ENCODE data around the gene COL23A1. TPM values are rescaled to one million over a fixed set of nuclear protein-coding genes. Genes with fewer than 3 reads are reported as not detected.

The COL23A1 gene
- total RNA-seq, 4 donors from 2014 or later: 0.83 to 1.8 (median 1.5) TPM

DNA sequence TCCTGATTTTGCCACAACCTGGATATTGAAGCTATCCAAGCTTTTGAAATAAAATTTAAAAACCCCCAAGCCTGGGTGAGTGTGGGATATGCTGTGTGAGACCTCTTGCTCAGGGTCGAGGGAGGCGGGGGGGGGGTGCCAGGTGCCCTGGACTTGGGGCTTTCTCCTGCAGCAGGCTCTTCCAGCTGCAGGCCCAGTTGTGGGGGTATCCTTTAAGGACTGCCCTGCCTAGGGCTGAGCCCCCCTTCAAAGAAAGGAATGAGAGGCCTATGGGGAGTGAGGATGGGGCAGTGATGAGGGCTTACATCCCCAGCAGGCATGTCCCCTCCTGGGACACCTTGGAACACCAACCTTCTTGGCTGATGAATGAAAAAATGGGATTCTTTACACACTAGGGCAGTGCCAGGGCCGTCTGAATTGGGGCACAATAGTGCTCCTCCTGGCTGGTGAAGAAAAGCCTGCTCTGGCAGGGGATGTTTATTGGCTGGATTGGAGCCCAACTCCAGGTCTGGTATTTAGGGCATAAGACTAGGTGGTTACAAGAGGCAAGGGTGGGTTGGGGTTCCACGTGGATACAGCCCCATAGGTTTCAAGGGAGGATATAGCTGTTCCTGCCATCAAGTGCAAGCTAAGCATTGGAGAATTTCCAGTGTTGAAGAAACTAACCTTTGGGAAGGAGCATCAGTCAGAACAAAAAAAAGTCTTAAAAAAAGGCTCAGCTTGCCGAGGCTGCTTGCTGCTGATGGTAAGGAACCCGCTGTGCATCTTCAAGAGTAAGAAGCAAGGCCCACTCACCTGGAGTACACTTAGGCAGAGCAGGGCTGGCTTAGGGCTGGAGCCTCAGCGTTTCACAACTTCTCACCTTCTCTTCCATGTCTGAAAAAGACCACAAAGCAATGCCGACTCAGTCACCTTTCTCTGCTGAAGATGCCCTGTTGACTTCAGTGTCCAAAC, 378.8 kb downstream of the COL23A1 start:
- Histone ChIP-seq H3K27me3 (no peaks in the 10 kb centered on the region), H3K4me3 (no peak overlapping the region), H3K36me3 (peaks cover 65 to 100% (median 99%) of the 10 kb centered on the region in 4 donors), H3K4me1 (peaks cover 14 to 37% (median 16%) of the 10 kb centered on the region in 4 donors), H3K27ac (replicated peaks in 1 of 4) (no peak overlapping the region), H3K9me3 (no peaks in the 10 kb centered on the region)
- TF ChIP-seq POLR2AphosphoS5 (IDR thresholded peaks at IDR 0.05) (no peak), POLR2A (IDR thresholded peaks at IDR 0.05; ENCODE audit: low read depth) (no peak), EP300 (IDR thresholded peaks at IDR 0.05) (no peak), CTCF (IDR thresholded peaks at IDR 0.05) (no peak)
- DNase-seq (ENCODE audit: extremely low spot score): no peak
- WGBS: 82% methylated on average over 8 of the region's 8 CpGs
- intact Hi-C loops (cut with DNase I): no loop called here

DNA sequence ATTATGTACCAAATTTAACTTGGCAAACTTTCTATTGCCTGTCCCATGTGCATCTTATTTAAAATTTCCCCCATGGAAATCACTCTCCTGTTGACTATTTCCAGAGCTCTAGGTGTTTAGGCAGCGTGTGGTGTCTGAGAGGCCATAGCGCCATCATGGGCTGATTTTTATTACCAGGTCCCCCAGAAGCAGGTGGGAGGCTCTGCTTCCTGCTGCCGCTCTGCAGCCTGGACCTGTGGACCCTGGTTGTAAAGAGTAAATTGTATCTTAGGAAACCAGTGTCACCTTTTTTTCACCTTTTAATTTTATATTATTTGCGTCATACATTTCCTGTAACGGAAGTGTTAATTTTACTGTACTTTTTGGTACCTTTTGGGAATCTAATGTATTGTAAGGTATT, 379.5 kb downstream of the COL23A1 start:
- TF ChIP-seq CTCF (IDR thresholded peaks at IDR 0.05) (no peak), POLR2A (IDR thresholded peaks at IDR 0.05; ENCODE audit: low read depth) (no peak), POLR2AphosphoS5 (IDR thresholded peaks at IDR 0.05) (no peak), EP300 (IDR thresholded peaks at IDR 0.05) (no peak)
- no peak overlapping the region for H3K27ac ChIP-seq (replicated peaks in 1 of 4)
- no peaks in the 10 kb centered on the region for H3K27me3 ChIP-seq
- 87% methylated on average over 5 of the region's 5 CpGs for WGBS
- no peaks in the 10 kb centered on the region for H3K9me3 ChIP-seq
- H3K4me1 ChIP-seq: peaks cover 21 to 44% (median 23%) of the 10 kb centered on the region in 4 donors
- peaks cover 62 to 98% (median 95%) of the 10 kb centered on the region in 4 donors for H3K36me3 ChIP-seq
- H3K4me3 ChIP-seq: no peak overlapping the region
- no peak for DNase-seq (ENCODE audit: extremely low spot score)
- intact Hi-C loops (cut with DNase I): no loop called here

- 95% methylated on average over 10 of the region's 18 CpGs for WGBS
Observed at GRCh38 chr5:178210073-178210535, 380.1 kb downstream of the COL23A1 start.

DNA sequence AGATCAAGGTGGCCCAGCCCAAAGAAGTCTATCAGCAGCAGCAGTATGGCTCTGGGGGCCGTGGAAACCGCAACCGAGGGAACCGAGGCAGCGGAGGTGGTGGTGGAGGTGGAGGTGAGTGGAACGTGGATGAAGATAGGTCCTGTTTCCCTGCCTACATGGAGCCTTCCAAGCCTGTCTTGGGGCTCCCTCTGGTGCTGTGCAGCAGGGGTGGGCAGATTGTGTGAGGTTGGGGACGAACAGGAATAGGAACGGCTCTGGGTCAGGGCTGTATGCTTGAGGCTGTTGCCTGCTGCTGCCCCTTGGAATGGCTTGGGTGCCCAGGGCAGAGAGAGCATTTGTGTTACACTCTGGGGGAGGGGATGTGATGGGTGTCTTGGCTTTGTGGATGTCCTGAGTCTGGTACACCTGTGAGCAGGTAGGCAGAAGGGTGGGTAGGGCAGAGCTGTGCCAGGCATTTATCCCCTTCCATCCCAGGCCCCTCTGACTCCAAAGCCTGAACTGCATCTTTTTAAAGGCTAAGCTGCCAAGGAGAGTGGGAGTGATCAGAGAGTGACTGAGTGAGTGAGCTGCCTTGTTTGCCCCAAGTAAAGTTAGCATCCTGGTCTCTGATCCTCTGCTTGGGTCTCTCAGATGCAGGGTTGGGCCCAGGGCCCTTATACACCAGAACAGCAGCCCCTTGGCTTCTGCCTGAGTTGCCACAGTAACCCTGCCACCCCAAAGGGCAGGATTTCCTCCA, 380.7 kb downstream of the COL23A1 start:
- Histone ChIP-seq H3K27ac (replicated peaks in 1 of 4) (no peak overlapping the region), H3K27me3 (no peaks in the 10 kb centered on the region), H3K9me3 (no peaks in the 10 kb centered on the region), H3K4me1 (peaks cover 23 to 40% (median 26%) of the 10 kb centered on the region in 4 donors), H3K4me3 (no peak overlapping the region), H3K36me3 (peaks cover 55 to 86% (median 83%) of the 10 kb centered on the region in 4 donors)
- TF ChIP-seq POLR2A (IDR thresholded peaks at IDR 0.05; ENCODE audit: low read depth) (no peak), EP300 (IDR thresholded peaks at IDR 0.05) (no peak), POLR2AphosphoS5 (IDR thresholded peaks at IDR 0.05) (no peak), CTCF (IDR thresholded peaks at IDR 0.05) (no peak)
- intact Hi-C loops (cut with DNase I): no loop called here
- DNase-seq (ENCODE audit: extremely low spot score): no peak
- WGBS: 75% methylated on average over 8 of the region's 8 CpGs

More at GRCh38 chr5:178210073-178210535, 380.1 kb downstream of the COL23A1 start:
- TF ChIP-seq EP300 (IDR thresholded peaks at IDR 0.05) (no peak), CTCF (IDR thresholded peaks at IDR 0.05) (no peak), POLR2A (IDR thresholded peaks at IDR 0.05; ENCODE audit: low read depth) (no peak), POLR2AphosphoS5 (IDR thresholded peaks at IDR 0.05) (no peak)
- Histone ChIP-seq H3K36me3 (peaks cover 58 to 92% (median 89%) of the 10 kb centered on the region in 4 donors), H3K27me3 (no peaks in the 10 kb centered on the region), H3K4me1 (peaks cover 23 to 44% (median 26%) of the 10 kb centered on the region in 4 donors), H3K9me3 (no peaks in the 10 kb centered on the region), H3K4me3 (no peak overlapping the region), H3K27ac (replicated peaks in 1 of 4) (no peak overlapping the region)
- intact Hi-C loops (cut with DNase I): no loop called here
- no peak for DNase-seq (ENCODE audit: extremely low spot score)
